C4-2B (cell line): ENCODE data around the gene PROM1.

Source experiments
- ZFX ChIP-seq: fragments of 450-650 bp; IDR thresholded peaks from 2 replicates; pipeline ENCODE4 v1.6.1; 2017
- TF ChIP-seq, protein P1 (sequence below): fragments of 450-650 bp; conservative IDR thresholded peaks from 2 replicates; pipeline ENCODE4 v1.5.1; 2017; ENCODE audit warnings: mild to moderate bottlenecking

DNA sequence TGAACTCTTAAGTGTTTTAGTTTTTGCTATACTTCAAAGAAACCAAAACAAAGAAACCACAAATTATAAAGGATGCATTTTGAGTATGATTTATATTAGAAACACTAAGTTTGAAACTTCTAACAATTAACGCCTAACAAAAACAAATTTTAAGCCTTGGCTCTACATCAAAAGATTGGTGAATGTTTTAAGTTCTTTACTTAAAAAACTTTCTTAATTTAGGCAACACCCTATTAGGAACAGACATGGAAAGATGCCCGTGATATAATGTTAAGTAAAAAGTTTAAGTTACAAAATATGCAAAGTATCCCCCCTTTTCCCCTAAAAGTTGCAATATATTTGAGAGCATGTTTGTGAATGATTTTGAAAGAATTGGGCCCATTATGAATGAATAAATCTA lies 21.2 kb downstream of the PROM1 start:
- TF ChIP-seq, protein P1, sequence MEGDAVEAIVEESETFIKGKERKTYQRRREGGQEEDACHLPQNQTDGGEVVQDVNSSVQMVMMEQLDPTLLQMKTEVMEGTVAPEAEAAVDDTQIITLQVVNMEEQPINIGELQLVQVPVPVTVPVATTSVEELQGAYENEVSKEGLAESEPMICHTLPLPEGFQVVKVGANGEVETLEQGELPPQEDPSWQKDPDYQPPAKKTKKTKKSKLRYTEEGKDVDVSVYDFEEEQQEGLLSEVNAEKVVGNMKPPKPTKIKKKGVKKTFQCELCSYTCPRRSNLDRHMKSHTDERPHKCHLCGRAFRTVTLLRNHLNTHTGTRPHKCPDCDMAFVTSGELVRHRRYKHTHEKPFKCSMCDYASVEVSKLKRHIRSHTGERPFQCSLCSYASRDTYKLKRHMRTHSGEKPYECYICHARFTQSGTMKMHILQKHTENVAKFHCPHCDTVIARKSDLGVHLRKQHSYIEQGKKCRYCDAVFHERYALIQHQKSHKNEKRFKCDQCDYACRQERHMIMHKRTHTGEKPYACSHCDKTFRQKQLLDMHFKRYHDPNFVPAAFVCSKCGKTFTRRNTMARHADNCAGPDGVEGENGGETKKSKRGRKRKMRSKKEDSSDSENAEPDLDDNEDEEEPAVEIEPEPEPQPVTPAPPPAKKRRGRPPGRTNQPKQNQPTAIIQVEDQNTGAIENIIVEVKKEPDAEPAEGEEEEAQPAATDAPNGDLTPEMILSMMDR: no peak
- TF ChIP-seq ZFX: no peak
